Measurements from ENCODE around the gene OXCT2.

Gene OXCT2

GRCh38 chr1:39751595-39751994, 19.6 kb downstream of the OXCT2 start:
- DNase-seq (ENCODE audit: low read depth, low spot score) = no peak
- Histone ChIP-seq H3K4me3 (no peak overlapping the region), H3K36me3 (ENCODE audit: insufficient read depth, low read length) (peaks cover 87% of the 10 kb centered on the region), H3K27ac (no peak overlapping the region), H3K9me3 (ENCODE audit: low read depth, low read length) (no peaks in the 10 kb centered on the region), H3K9ac (ENCODE audit: insufficient read length) (no peak overlapping the region)
- TF ChIP-seq FOXP2 (optimal IDR thresholded peaks at IDR 0.05; ENCODE audit: control extremely low read depth, extremely low read length, insufficient read depth) (no peak), POLR2AphosphoS5 (IDR thresholded peaks at IDR 0.05; ENCODE audit: borderline replicate concordance, low read depth, low read length) (no peak), EZH2 (IDR thresholded peaks at IDR 0.05) (no peak)

GRCh38 chr1:39745016-39745670, 26.0 kb downstream of the OXCT2 start:
- H3K27ac ChIP-seq = no peak overlapping the region
- no peak overlapping the region for H3K4me3 ChIP-seq
- H3K9me3 ChIP-seq (ENCODE audit: low read depth, low read length) = no peaks in the 10 kb centered on the region
- H3K9ac ChIP-seq (ENCODE audit: insufficient read length) = no peak overlapping the region
- TF ChIP-seq POLR2AphosphoS5 (IDR thresholded peaks at IDR 0.05; ENCODE audit: borderline replicate concordance, low read depth, low read length) (no peak), EZH2 (IDR thresholded peaks at IDR 0.05) (no peak), FOXP2 (optimal IDR thresholded peaks at IDR 0.05; ENCODE audit: control extremely low read depth, extremely low read length, insufficient read depth) (no peak)
- no peak for DNase-seq (ENCODE audit: low read depth, low spot score)
- peaks cover 89% of the 10 kb centered on the region for H3K36me3 ChIP-seq (ENCODE audit: insufficient read depth, low read length)

- TF ChIP-seq POLR2AphosphoS5 (IDR thresholded peaks at IDR 0.05; ENCODE audit: borderline replicate concordance, low read depth, low read length) = peak; percentile 90
- TF ChIP-seq EZH2 (IDR thresholded peaks at IDR 0.05) = no peak
- TF ChIP-seq FOXP2 (optimal IDR thresholded peaks at IDR 0.05; ENCODE audit: control extremely low read depth, extremely low read length, insufficient read depth) = no peak
- Histone ChIP-seq H3K36me3 (ENCODE audit: insufficient read depth, low read length) (peaks cover 32% of the 10 kb centered on the region), H3K9me3 (ENCODE audit: low read depth, low read length) (no peaks in the 10 kb centered on the region), H3K4me3 (peak within 1 kb of the TSS; percentile 88), H3K9ac (ENCODE audit: insufficient read length) (peak within 1 kb of the TSS; percentile 96), H3K27ac (peak within 1 kb of the TSS; percentile 52)
- peak; percentile 47 for DNase-seq (ENCODE audit: low read depth, low spot score)
Measured at GRCh38 chr1:39738622-39739366, 32.4 kb downstream of the OXCT2 start, which contains the start of gene PPIE. PPIE (plus strand) TSS chr1:39738882; CDS start chr1:39738901, 19 bp downstream.

GRCh38 chr1:39737546-39738169, 33.5 kb downstream of the OXCT2 start:
- Histone ChIP-seq H3K36me3 (ENCODE audit: insufficient read depth, low read length) (peaks cover 21% of the 10 kb centered on the region), H3K27ac (no peak overlapping the region), H3K4me3 (no peak overlapping the region), H3K9me3 (ENCODE audit: low read depth, low read length) (no peaks in the 10 kb centered on the region), H3K9ac (ENCODE audit: insufficient read length) (no peak overlapping the region)
- TF ChIP-seq FOXP2 (optimal IDR thresholded peaks at IDR 0.05; ENCODE audit: control extremely low read depth, extremely low read length, insufficient read depth) (no peak), EZH2 (IDR thresholded peaks at IDR 0.05) (no peak), POLR2AphosphoS5 (IDR thresholded peaks at IDR 0.05; ENCODE audit: borderline replicate concordance, low read depth, low read length) (no peak)
- no peak for DNase-seq (ENCODE audit: low read depth, low spot score)

GRCh38 chr1:39735731-39736130, 35.4 kb downstream of the OXCT2 start:
- Histone ChIP-seq H3K27ac (no peak overlapping the region), H3K9ac (ENCODE audit: insufficient read length) (no peak overlapping the region), H3K4me3 (no peak overlapping the region), H3K36me3 (ENCODE audit: insufficient read depth, low read length) (0 out of 2 replicates have a peak, but pooled peaks cover 2% of the 10 kb centered on the region), H3K9me3 (ENCODE audit: low read depth, low read length) (no peaks in the 10 kb centered on the region)
- no peak for DNase-seq (ENCODE audit: low read depth, low spot score)
- no peak for TF ChIP-seq POLR2AphosphoS5 (IDR thresholded peaks at IDR 0.05; ENCODE audit: borderline replicate concordance, low read depth, low read length)
- no peak for TF ChIP-seq EZH2 (IDR thresholded peaks at IDR 0.05)
- TF ChIP-seq FOXP2 (optimal IDR thresholded peaks at IDR 0.05; ENCODE audit: control extremely low read depth, extremely low read length, insufficient read depth) = no peak

- Histone ChIP-seq H3K36me3 (ENCODE audit: insufficient read depth, low read length) (no peaks in the 10 kb centered on the region), H3K4me3 (no peak overlapping the region), H3K9me3 (ENCODE audit: low read depth, low read length) (no peaks in the 10 kb centered on the region), H3K27ac (no peak overlapping the region), H3K9ac (ENCODE audit: insufficient read length) (no peak overlapping the region)
- no peak for DNase-seq (ENCODE audit: low read depth, low spot score)
- TF ChIP-seq POLR2AphosphoS5 (IDR thresholded peaks at IDR 0.05; ENCODE audit: borderline replicate concordance, low read depth, low read length) (no peak), EZH2 (IDR thresholded peaks at IDR 0.05) (no peak), FOXP2 (optimal IDR thresholded peaks at IDR 0.05; ENCODE audit: control extremely low read depth, extremely low read length, insufficient read depth) (no peak)
Measured at GRCh38 chr1:39733161-39733560, 38.0 kb downstream of the OXCT2 start.

- TF ChIP-seq POLR2AphosphoS5 (IDR thresholded peaks at IDR 0.05; ENCODE audit: borderline replicate concordance, low read depth, low read length) = no peak
- H3K9ac ChIP-seq (ENCODE audit: insufficient read length) = no peak overlapping the region
- H3K27ac ChIP-seq = no peak overlapping the region
- H3K9me3 ChIP-seq (ENCODE audit: low read depth, low read length) = no peaks in the 10 kb centered on the region
- DNase-seq (ENCODE audit: low read depth, low spot score) = no peak
- H3K4me3 ChIP-seq = no peak overlapping the region
- no peaks in the 10 kb centered on the region for H3K36me3 ChIP-seq (ENCODE audit: insufficient read depth, low read length)
Measured at GRCh38 chr1:39732730-39733129, 38.4 kb downstream of the OXCT2 start.

GRCh38 chr1:39729842-39730241, 41.3 kb downstream of the OXCT2 start:
- TF ChIP-seq POLR2AphosphoS5 (IDR thresholded peaks at IDR 0.05; ENCODE audit: borderline replicate concordance, low read depth, low read length) (no peak), FOXP2 (optimal IDR thresholded peaks at IDR 0.05; ENCODE audit: control extremely low read depth, extremely low read length, insufficient read depth) (no peak), EZH2 (IDR thresholded peaks at IDR 0.05) (no peak)
- Histone ChIP-seq H3K36me3 (ENCODE audit: insufficient read depth, low read length) (no peaks in the 10 kb centered on the region), H3K9ac (ENCODE audit: insufficient read length) (no peak overlapping the region), H3K9me3 (ENCODE audit: low read depth, low read length) (no peaks in the 10 kb centered on the region), H3K27ac (no peak overlapping the region), H3K4me3 (no peak overlapping the region)
- DNase-seq (ENCODE audit: low read depth, low spot score) = no peak
